ENCODE measurements around the gene CXorf65. TPM values are rescaled to one million over a fixed set of nuclear protein-coding genes. Genes with fewer than 3 reads are reported as not detected.

CXorf65 gene
- total RNA-seq, 4 donors from 2014 or later: not detected

GRCh38 chrX:71098302-71098701, 8.2 kb downstream of the CXorf65 start:
- peaks cover 0 to 5% (median 0%) of the 10 kb centered on the region in 4 donors for H3K27me3 ChIP-seq
- no peaks in the 10 kb centered on the region for H3K9me3 ChIP-seq
- H3K4me3 ChIP-seq: no peak overlapping the region
- peaks cover 8 to 41% (median 31%) of the 10 kb centered on the region in 4 donors for H3K4me1 ChIP-seq
- WGBS: 54% methylated on average over 2 of the region's 2 CpGs
- H3K27ac ChIP-seq (replicated peaks in 1 of 4): no peak overlapping the region
- DNase-seq (ENCODE audit: extremely low spot score): no peak
- peak; percentile 42 to 54 (median 46) for TF ChIP-seq CTCF (IDR thresholded peaks at IDR 0.05)
- no peak for TF ChIP-seq EP300 (IDR thresholded peaks at IDR 0.05)
- intact Hi-C loops (cut with DNase I): loop anchor here (2.0 kb wide), 1 partner anchor 80 kb away; no protein-coding TSS in a partner anchor
- H3K36me3 ChIP-seq: no peaks in the 10 kb centered on the region

- TF ChIP-seq POLR2AphosphoS5 (IDR thresholded peaks at IDR 0.05): no peak
- no peak for TF ChIP-seq EP300 (IDR thresholded peaks at IDR 0.05)
- no peak for TF ChIP-seq CTCF (IDR thresholded peaks at IDR 0.05)
- no peak for TF ChIP-seq POLR2A (IDR thresholded peaks at IDR 0.05; ENCODE audit: low read depth)
- Histone ChIP-seq H3K4me1 (peaks cover 8 to 39% (median 30%) of the 10 kb centered on the region in 4 donors), H3K9me3 (no peaks in the 10 kb centered on the region), H3K27ac (replicated peaks in 1 of 4) (peak overlapping the region; percentile 75 to 82 (median 78)), H3K36me3 (no peaks in the 10 kb centered on the region), H3K4me3 (peak overlapping the region; percentile 60 to 70 (median 62)), H3K27me3 (peaks cover 0 to 3% (median 0%) of the 10 kb centered on the region in 4 donors)
- no peak for DNase-seq (ENCODE audit: extremely low spot score)
- WGBS: no CpG with 5 or more reads among the region's 9 CpGs
- intact Hi-C loops (cut with DNase I): no loop called here
Measured at GRCh38 chrX:71096760-71097032, 9.8 kb downstream of the CXorf65 start.

- H3K36me3 ChIP-seq: no peaks in the 10 kb centered on the region
- H3K27ac ChIP-seq (replicated peaks in 1 of 4): peak overlapping the region; percentile 75 to 82 (median 78)
- no peak for DNase-seq (ENCODE audit: extremely low spot score)
- no peak for TF ChIP-seq CTCF (IDR thresholded peaks at IDR 0.05)
- no peak for TF ChIP-seq POLR2AphosphoS5 (IDR thresholded peaks at IDR 0.05)
- no peak for TF ChIP-seq EP300 (IDR thresholded peaks at IDR 0.05)
- TF ChIP-seq POLR2A (IDR thresholded peaks at IDR 0.05; ENCODE audit: low read depth): no peak
- no peaks in the 10 kb centered on the region for H3K9me3 ChIP-seq
- H3K4me1 ChIP-seq: peaks cover 8 to 39% (median 30%) of the 10 kb centered on the region in 4 donors
- no peaks in the 10 kb centered on the region for H3K27me3 ChIP-seq
- intact Hi-C loops (cut with DNase I): no loop called here
- WGBS: 14% methylated on average over 28 of the region's 46 CpGs
- H3K4me3 ChIP-seq: peak overlapping the region; percentile 60 to 70 (median 62)
Measured at GRCh38 chrX:71095981-71096759, 10.4 kb downstream of the CXorf65 start.

- H3K4me3 ChIP-seq: peak within 1 kb of the TSS; percentile 60 to 70 (median 62)
- H3K27me3 ChIP-seq: no peaks in the 10 kb centered on the region
- no peaks in the 10 kb centered on the region for H3K9me3 ChIP-seq
- intact Hi-C loops (cut with DNase I): no loop called here
- DNase-seq (ENCODE audit: extremely low spot score): peak; percentile 95
- peak within 1 kb of the TSS; percentile 75 to 82 (median 78) for H3K27ac ChIP-seq (replicated peaks in 1 of 4)
- 16% methylated on average over 21 of the region's 29 CpGs for WGBS
- TF ChIP-seq POLR2AphosphoS5 (IDR thresholded peaks at IDR 0.05) (peak; percentile 63 to 71), POLR2A (IDR thresholded peaks at IDR 0.05; ENCODE audit: low read depth) (no peak)
- peaks cover 8 to 39% (median 30%) of the 10 kb centered on the region in 4 donors for H3K4me1 ChIP-seq
- no peaks in the 10 kb centered on the region for H3K36me3 ChIP-seq
Measured at GRCh38 chrX:71095555-71095980, 11.0 kb downstream of the CXorf65 start, which contains the start of gene FOXO4. FOXO4 (plus strand) TSS chrX:71095851; CDS start chrX:71096529, 678 bp downstream.

- peak overlapping the region in 1 of 4 donors; percentile 78 for H3K27ac ChIP-seq (replicated peaks in 1 of 4)
- H3K4me3 ChIP-seq: peak overlapping the region; percentile 60 to 70 (median 62)
- no peak for DNase-seq (ENCODE audit: extremely low spot score)
- no peak for TF ChIP-seq POLR2A (IDR thresholded peaks at IDR 0.05; ENCODE audit: low read depth)
- TF ChIP-seq POLR2AphosphoS5 (IDR thresholded peaks at IDR 0.05): no peak
- TF ChIP-seq CTCF (IDR thresholded peaks at IDR 0.05): no peak
- no peak for TF ChIP-seq EP300 (IDR thresholded peaks at IDR 0.05)
- H3K27me3 ChIP-seq: no peaks in the 10 kb centered on the region
- peaks cover 8 to 39% (median 30%) of the 10 kb centered on the region in 4 donors for H3K4me1 ChIP-seq
- intact Hi-C loops (cut with DNase I): no loop called here
- no peaks in the 10 kb centered on the region for H3K9me3 ChIP-seq
- 31% methylated on average over 6 of the region's 6 CpGs for WGBS
- no peaks in the 10 kb centered on the region for H3K36me3 ChIP-seq
Measured at GRCh38 chrX:71095033-71095432, 11.5 kb downstream of the CXorf65 start.

Data from esophagus muscularis mucosa (tissue), 4 donors.